T-helper 1 cell treated with Interleukin-12 subunit alpha and Interleukin-12 subunit beta and Interleukin-4 antibody, amounts not matched to agents 30 μg/mL and 1 μg/mL, for 36 hours (primary cell): ENCODE results near the gene QKI.
"Not testable (repeated sequence)": the region's sequence is repeated elsewhere in the genome, so short reads cannot be mapped to it uniquely, and the experiment has no call there.

Experiments
- H3K27ac Mint-ChIP-seq: one replicate; pipeline ENCODE4 v1.8.0; 2021; ENCODE audit warnings: mild to moderate bottlenecking, mixed read lengths
- H3K27me3 Mint-ChIP-seq: one replicate; pipeline ENCODE4 v1.8.0; 2021; ENCODE audit warnings: low read depth, mixed read lengths
- H3K36me3 Mint-ChIP-seq: one replicate; pipeline ENCODE4 v1.8.0; 2021; ENCODE audit warnings: low read depth, mixed read lengths
- H3K4me1 Mint-ChIP-seq: one replicate; pipeline ENCODE4 v1.8.0; 2021; ENCODE audit warnings: low read depth, mixed read lengths
- H3K4me3 Mint-ChIP-seq: one replicate; pipeline ENCODE4 v1.8.0; 2021; ENCODE audit warnings: mild to moderate bottlenecking, moderate library complexity, mixed read lengths
- H3K9me3 Mint-ChIP-seq: one replicate; pipeline ENCODE4 v1.8.0; 2021; ENCODE audit warnings: mixed read lengths

The QKI gene

GRCh38 chr6:163383912-163384311 lies 30.6 kb upstream of the QKI start:
- Mint-ChIP-seq H3K36me3 (no peaks in the 10 kb centered on the region), H3K27ac (no peak overlapping the region), H3K27me3 (no peaks in the 10 kb centered on the region), H3K4me1 (no peaks in the 10 kb centered on the region), H3K9me3 (no peaks in the 10 kb centered on the region), H3K4me3 (no peak overlapping the region)

- no peaks in the 10 kb centered on the region for H3K9me3 Mint-ChIP-seq
- no peak overlapping the region for H3K27ac Mint-ChIP-seq
- H3K4me1 Mint-ChIP-seq = no peaks in the 10 kb centered on the region
- H3K27me3 Mint-ChIP-seq = no peaks in the 10 kb centered on the region
- no peaks in the 10 kb centered on the region for H3K36me3 Mint-ChIP-seq
- H3K4me3 Mint-ChIP-seq = no peak overlapping the region
These were observed 30.0 kb upstream of the QKI start for GRCh38 chr6:163384510-163384909.

- not testable (repeated sequence) for H3K27me3 Mint-ChIP-seq, H3K9me3 Mint-ChIP-seq, H3K4me3 Mint-ChIP-seq, H3K36me3 Mint-ChIP-seq, H3K4me1 Mint-ChIP-seq, H3K27ac Mint-ChIP-seq
These were observed 29.0 kb upstream of the QKI start for GRCh38 chr6:163385503-163385902.

GRCh38 chr6:163386329-163386908 lies 28.1 kb upstream of the QKI start:
- Mint-ChIP-seq H3K27me3 (peaks cover 3% of the 10 kb centered on the region), H3K27ac (no peak overlapping the region), H3K4me1 (no peaks in the 10 kb centered on the region), H3K4me3 (no peak overlapping the region), H3K9me3 (no peaks in the 10 kb centered on the region), H3K36me3 (no peaks in the 10 kb centered on the region)

- H3K4me3 Mint-ChIP-seq = no peak overlapping the region
- H3K27ac Mint-ChIP-seq = no peak overlapping the region
- H3K36me3 Mint-ChIP-seq = no peaks in the 10 kb centered on the region
- H3K27me3 Mint-ChIP-seq = peaks cover 8% of the 10 kb centered on the region
- no peaks in the 10 kb centered on the region for H3K4me1 Mint-ChIP-seq
- H3K9me3 Mint-ChIP-seq = no peaks in the 10 kb centered on the region
These were observed 27.2 kb upstream of the QKI start for GRCh38 chr6:163387317-163387716.

GRCh38 chr6:163389354-163389753 lies 25.2 kb upstream of the QKI start:
- peaks cover 10% of the 10 kb centered on the region for H3K27me3 Mint-ChIP-seq
- H3K27ac Mint-ChIP-seq = no peak overlapping the region
- H3K36me3 Mint-ChIP-seq = no peaks in the 10 kb centered on the region
- H3K4me1 Mint-ChIP-seq = no peaks in the 10 kb centered on the region
- no peak overlapping the region for H3K4me3 Mint-ChIP-seq
- no peaks in the 10 kb centered on the region for H3K9me3 Mint-ChIP-seq

- Mint-ChIP-seq H3K27me3 (peaks cover 19% of the 10 kb centered on the region), H3K36me3 (no peaks in the 10 kb centered on the region), H3K9me3 (no peaks in the 10 kb centered on the region), H3K4me3 (no peak overlapping the region), H3K4me1 (no peaks in the 10 kb centered on the region), H3K27ac (no peak overlapping the region)
These were observed 23.7 kb upstream of the QKI start for GRCh38 chr6:163390770-163391169.

- Mint-ChIP-seq H3K27me3 (peaks cover 31% of the 10 kb centered on the region), H3K9me3 (no peaks in the 10 kb centered on the region), H3K4me1 (peaks cover 3% of the 10 kb centered on the region), H3K4me3 (no peak overlapping the region), H3K27ac (no peak overlapping the region), H3K36me3 (no peaks in the 10 kb centered on the region)
These were observed 22.5 kb upstream of the QKI start for GRCh38 chr6:163391985-163392384.

GRCh38 chr6:163392533-163392932 lies 22.0 kb upstream of the QKI start:
- H3K9me3 Mint-ChIP-seq = no peaks in the 10 kb centered on the region
- H3K4me1 Mint-ChIP-seq = peaks cover 3% of the 10 kb centered on the region
- no peaks in the 10 kb centered on the region for H3K36me3 Mint-ChIP-seq
- no peak overlapping the region for H3K4me3 Mint-ChIP-seq
- no peak overlapping the region for H3K27ac Mint-ChIP-seq
- H3K27me3 Mint-ChIP-seq = peaks cover 35% of the 10 kb centered on the region

GRCh38 chr6:163393923-163394322 lies 20.6 kb upstream of the QKI start:
- H3K27ac Mint-ChIP-seq = no peak overlapping the region
- H3K9me3 Mint-ChIP-seq = no peaks in the 10 kb centered on the region
- H3K4me3 Mint-ChIP-seq = no peak overlapping the region
- H3K4me1 Mint-ChIP-seq = peaks cover 3% of the 10 kb centered on the region
- H3K27me3 Mint-ChIP-seq = peaks cover 45% of the 10 kb centered on the region
- no peaks in the 10 kb centered on the region for H3K36me3 Mint-ChIP-seq

- Mint-ChIP-seq H3K36me3 (no peaks in the 10 kb centered on the region), H3K9me3 (no peaks in the 10 kb centered on the region), H3K4me3 (no peak overlapping the region), H3K4me1 (peaks cover 3% of the 10 kb centered on the region), H3K27me3 (peaks cover 45% of the 10 kb centered on the region), H3K27ac (no peak overlapping the region)
These were observed 19.9 kb upstream of the QKI start for GRCh38 chr6:163394659-163395058.

GRCh38 chr6:163395122-163395830 lies 19.2 kb upstream of the QKI start:
- H3K9me3 Mint-ChIP-seq = no peaks in the 10 kb centered on the region
- H3K4me1 Mint-ChIP-seq = peaks cover 3% of the 10 kb centered on the region
- no peaks in the 10 kb centered on the region for H3K36me3 Mint-ChIP-seq
- peaks cover 47% of the 10 kb centered on the region for H3K27me3 Mint-ChIP-seq
- H3K27ac Mint-ChIP-seq = no peak overlapping the region
- H3K4me3 Mint-ChIP-seq = no peak overlapping the region

- H3K4me1 Mint-ChIP-seq = peaks cover 3% of the 10 kb centered on the region
- no peak overlapping the region for H3K27ac Mint-ChIP-seq
- peaks cover 44% of the 10 kb centered on the region for H3K27me3 Mint-ChIP-seq
- H3K4me3 Mint-ChIP-seq = no peak overlapping the region
- no peaks in the 10 kb centered on the region for H3K9me3 Mint-ChIP-seq
- H3K36me3 Mint-ChIP-seq = no peaks in the 10 kb centered on the region
These were observed 18.7 kb upstream of the QKI start for GRCh38 chr6:163395831-163396185.

- peaks cover 39% of the 10 kb centered on the region for H3K27me3 Mint-ChIP-seq
- no peak overlapping the region for H3K27ac Mint-ChIP-seq
- H3K4me3 Mint-ChIP-seq = no peak overlapping the region
These were observed 17.2 kb upstream of the QKI start for GRCh38 chr6:163397326-163397725.

GRCh38 chr6:163398115-163398514 lies 16.4 kb upstream of the QKI start:
- H3K27ac Mint-ChIP-seq = no peak overlapping the region
- no peak overlapping the region for H3K4me3 Mint-ChIP-seq
- H3K9me3 Mint-ChIP-seq = no peaks in the 10 kb centered on the region
- peaks cover 3% of the 10 kb centered on the region for H3K4me1 Mint-ChIP-seq
- H3K36me3 Mint-ChIP-seq = no peaks in the 10 kb centered on the region
- H3K27me3 Mint-ChIP-seq = peaks cover 38% of the 10 kb centered on the region

More at GRCh38 chr6:163397326-163397725, 17.2 kb upstream of the QKI start:
- peaks cover 3% of the 10 kb centered on the region for H3K4me1 Mint-ChIP-seq
- H3K9me3 Mint-ChIP-seq = no peaks in the 10 kb centered on the region
- no peaks in the 10 kb centered on the region for H3K36me3 Mint-ChIP-seq
